GM19452 (cell line): ENCODE results near the gene EN2.

Experiments
- ATAC-seq: cut with Tn5 transposase; IDR thresholded peaks from one replicate; pipeline ENCODE4 v1.9.1; 2021; ENCODE audit not compliant: unreplicated experiment

EN2 gene

DNA sequence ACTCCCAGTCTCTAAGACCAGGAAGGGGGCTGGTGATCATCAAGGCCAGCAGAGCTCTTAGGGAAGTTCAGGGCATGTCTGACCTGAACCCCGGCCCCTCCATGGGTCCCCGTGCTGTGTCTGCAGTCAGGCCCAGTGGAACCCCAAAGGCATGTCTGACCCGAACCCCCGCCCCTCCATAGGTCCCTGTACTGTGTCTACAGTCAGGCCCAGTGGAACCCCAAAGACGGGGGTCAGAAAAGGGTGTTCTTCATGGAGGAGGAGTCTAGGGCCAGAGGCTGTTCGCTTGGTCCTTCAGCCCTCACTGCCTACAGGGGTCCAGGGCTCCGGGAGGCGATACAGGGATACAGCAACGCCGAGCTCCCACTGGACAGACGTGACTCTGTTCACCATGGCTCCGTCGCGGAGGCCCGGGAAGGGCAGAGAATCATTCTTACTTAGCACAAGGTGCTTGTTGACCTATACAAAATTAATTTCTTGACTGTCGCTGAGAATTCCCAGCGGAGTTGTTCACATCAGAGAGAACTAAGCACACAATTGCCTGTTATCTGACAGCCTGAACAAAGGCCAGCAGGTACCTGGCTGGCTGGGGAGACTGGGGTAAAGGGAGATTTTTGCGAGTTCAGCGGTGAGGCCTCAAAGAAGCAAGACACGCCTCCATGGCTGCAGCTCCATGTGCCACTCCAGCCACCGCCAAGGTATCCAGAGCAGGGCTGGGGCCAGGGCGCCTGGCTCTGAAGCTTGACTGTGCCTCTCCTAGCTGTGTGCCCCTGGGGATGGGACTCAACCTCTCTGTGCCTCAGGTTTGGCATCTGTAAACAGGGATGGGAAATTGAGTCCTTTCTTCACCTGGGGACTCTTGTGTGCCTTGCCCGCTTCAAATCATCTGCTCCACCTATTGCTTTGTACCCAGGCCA lies 26.8 kb downstream of the EN2 start:
- no peak for ATAC-seq

GRCh38 chr7:155486783-155487508 lies 29.0 kb downstream of the EN2 start:
- ATAC-seq: no peak

- ATAC-seq: no peak
Observed at GRCh38 chr7:155487509-155488482, 29.9 kb downstream of the EN2 start.

DNA sequence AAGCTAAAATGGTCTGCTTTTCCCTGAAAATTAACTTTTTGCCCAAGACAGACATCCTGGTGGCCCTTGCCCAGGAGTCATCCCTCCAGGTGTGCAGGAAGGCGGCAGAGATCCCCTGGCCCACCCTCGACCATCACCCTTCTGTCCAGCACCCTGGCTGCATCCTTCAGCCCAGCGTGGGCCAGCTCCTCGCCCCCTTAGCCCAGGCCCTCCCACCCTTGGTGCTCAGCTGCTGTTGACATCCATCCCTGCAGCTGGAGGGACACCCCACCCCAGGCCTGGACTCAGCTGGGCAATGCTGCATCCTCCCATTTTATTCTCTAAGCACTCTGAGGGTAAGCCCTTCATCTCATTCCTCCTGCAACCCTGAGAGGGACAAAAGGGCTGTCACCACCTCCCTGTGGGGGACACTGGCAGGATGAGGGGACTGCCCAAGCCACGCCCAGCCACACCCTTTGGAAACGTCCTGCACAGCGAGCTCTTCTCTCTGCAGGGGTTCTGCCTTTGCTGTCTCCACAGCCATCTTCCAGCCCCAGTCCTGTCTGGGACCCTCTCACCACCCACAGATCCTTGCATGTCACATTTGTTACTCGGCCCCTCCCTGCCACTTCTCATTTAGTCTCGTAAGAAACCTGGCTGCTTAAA lies 30.7 kb downstream of the EN2 start:
- ATAC-seq: no peak

DNA sequence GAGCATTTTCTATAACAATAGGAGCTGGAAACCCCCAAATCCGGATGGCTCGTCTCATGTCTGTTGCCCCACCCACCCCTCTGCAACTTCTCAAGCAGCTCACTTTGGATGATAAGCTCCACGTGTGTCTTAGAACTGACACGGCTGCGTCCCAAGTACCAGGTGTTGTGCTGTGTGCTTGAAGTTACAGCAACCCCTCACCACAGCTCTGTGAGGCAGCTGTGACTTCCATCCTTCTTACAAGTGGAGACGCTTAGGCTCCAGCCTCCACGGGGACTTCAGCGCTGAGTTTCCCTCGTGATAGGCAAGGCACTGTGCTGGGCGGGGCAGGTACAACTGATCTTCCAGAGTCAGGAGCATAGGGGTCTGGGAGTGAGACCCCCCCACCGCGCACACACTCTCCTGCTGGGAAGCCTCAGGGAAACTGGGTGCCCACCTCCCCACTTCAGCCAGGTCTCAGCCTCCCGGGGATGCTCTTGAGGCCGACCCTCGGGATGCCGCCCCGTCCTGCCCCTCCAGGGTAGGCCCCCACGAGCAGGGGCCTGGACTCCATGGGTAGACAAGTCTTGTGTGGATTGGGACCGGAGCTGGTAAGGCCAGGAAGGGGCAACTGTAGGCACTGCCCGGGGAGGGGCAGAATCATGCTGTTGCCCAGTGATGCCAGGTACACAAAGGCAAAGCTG lies 31.4 kb downstream of the EN2 start:
- no peak for ATAC-seq

DNA sequence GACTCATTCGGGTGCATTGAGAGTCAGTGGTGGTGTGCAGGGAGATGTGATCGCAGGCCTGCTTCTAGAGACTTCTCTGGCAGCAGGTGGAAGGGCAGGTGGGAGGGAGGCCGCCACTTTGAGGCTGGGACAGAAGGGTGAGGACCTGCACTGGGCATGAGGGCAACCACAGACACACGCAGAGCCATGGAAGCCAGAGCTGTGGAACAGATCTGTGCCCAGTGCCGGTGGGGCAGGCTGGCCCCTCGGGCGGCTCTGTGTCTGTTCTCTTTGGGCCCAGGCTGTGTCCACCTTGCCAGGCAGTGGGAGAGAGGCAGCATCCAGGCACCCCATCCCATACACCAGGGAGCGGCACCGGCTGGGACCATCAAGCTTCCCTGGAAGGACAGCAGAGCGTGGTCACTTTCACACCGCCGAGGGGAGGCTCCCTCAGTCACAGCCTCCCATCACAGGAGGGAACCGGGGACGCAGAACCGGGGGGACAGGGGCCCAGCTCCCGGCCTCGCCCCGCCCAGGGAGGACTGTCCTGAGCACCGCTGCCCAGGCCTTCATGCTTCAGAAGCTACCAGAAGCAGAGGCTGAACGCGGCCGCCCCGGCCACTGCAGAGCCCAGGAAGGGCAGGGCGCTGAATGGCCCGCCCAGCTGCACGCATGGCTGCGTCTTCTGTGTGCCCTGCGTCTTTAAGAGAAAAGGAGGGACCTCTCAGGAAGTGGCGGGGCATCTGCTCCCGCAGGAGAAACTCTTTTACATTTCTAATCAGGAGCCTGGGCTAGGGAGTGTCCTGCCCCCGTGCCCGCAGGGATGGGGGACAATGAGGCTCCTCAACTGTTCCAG lies 32.1 kb downstream of the EN2 start:
- ATAC-seq: no peak

DNA sequence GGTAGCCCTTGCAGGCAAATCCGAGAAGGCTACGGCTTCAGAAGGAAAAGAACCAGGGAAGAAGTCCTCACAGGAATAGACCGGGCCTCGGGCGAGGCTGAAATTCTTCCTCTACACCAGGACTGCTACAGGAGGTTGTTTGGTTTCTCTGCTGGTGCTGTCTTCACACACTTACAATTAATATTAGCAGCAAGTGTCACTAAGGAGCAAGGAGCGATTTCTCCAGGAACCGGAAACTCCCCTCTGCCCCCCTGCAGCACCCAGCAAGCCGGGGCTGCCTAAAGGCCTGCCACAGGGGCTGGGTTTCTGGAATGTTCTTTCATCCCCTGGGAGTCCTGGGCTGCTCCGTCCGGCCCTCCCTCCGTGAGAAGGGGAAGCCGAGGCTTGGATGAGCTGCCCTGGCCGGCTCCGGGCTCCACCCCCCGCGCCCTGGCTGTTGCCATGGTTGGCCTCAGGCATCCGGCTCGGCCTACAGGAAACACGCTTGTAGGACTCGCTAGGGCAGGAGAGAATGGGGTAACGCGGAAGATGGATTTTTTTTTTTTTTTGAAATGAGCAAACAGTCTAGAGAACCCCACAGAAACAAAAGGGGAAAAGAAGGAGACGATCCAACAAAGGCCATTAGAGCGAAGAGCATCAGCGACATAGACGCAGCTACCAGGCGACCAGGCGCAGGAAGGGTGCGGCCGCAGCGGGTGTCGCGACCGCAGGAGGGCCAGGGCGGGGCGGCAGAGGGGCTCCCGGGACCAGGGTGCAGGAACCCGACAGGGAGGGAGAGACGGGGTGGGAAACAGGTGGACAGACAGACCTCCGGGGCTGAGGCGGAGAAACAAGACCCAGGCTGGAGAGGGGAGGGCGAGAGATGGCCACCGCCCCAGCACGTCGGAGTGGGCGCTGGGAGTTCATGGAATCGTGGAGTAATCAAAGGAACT lies 33.0 kb downstream of the EN2 start:
- ATAC-seq: peak; percentile 97

DNA sequence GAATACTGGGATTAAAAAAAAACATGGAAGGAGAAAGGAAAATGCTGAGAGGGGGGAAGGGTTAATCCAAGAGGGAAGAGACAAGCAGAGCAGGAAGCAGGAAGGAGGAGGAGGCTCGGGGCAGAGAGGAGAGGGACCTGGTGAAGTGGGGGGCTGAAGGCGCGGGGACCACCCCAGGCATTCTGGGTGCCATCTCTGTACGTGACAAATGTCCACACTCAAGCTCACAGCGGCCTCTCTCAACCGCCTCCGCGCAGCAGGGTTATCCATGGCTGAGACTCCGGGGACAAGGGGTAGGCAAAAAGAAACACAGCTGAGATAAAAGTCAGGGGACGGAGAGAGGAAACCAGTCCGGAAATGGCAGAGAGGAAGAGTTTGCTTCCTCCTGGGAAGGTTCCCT lies 33.9 kb downstream of the EN2 start:
- no peak for ATAC-seq

DNA sequence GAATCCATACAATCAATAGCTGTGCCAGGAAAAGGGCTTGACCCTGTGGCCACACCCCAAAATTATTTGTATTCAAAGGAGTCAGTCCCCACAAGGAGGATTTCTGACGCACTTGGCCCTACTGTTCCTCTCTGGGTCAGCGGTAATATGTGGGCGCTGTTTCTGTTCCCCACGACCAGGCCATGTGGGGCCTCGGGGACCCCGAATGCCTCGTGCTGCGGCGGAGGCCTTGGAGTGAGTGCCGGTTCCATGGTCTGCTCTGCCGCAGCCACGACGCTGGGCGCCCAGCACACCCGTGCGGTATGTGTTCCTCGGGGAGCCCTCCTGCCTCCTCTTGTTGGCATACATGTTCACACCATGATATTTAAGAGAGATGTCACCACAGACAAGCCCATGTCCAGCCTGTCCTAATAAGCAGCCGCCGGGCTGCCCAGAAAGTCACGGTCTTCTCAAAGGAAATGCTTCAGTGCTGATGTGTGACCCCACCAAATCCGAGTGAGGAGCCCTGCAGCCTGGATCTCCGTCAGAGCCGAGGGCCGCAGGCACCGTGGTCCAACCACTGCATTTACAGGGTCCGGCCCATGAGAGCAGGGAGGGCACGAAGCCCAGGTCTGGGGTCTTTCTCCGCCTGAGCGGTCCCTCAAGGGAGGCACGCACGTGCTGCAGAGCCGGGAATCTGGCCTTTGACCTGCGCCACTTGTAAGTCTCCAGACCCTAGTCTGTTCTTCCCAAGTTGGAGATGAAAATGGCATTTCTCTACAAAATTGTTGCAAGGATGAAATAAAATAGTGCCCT lies 36.0 kb downstream of the EN2 start:
- no peak for ATAC-seq

DNA sequence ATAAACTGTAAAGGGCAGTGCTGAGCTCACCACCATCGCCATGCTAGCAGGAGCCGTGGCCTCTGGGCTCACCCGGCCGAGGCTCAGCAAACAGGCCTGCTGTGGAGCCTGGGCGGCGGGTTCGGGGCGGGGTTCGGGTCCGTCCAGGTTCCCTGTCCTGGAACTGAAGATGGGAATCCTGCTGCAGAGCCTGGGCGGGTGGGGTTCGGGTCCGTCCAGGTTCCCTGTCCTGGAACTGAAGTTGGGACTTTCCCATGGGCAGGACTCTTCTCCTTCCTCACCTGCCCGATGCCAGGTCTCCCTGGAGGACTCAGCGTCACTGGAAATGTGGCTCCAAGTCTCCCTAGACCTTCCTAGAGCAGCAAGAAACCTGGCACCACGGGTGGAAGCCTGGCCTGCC lies 36.6 kb downstream of the EN2 start:
- ATAC-seq: no peak

DNA sequence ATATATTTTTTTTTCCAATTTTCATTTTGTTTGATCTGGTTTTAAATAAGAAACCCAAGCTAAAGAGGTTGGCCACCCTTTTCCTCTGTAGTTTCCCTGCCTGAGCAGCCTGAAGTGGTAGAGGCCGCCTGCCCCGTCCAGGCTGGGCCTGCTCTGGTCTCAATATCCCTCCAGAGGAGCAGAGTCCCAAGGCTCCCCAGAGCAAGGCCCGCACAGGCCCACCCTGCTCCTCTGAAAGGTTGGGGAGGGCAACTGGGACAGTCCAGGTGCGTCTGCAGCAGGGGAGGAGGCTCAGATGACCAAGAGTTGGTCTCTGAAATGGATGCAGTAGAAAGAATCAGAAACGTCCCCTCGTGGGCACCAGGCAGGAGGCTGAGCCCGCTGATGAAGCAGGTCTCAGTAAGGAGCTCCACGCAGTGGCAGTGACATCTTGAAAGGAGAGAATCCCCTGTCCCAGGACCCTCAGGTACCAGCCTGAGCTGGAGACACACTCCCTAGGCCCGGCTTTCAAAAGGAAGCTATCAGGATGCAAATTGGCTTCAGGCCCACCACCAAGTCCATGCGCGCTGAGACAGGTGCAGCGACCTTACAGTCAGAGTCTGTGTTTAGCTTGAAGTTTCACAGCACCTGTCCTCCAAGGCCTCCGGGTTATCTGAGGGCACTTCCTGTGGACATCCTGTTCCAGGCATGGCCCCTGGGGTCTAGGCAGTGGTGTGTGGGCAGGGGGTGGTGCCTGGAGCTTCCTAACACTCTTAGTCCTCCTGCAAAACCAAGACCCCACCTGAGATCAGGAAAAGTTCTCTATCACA lies 37.7 kb downstream of the EN2 start:
- no peak for ATAC-seq

GRCh38 chr7:155496267-155497005 lies 38.5 kb downstream of the EN2 start:
- ATAC-seq: no peak

DNA sequence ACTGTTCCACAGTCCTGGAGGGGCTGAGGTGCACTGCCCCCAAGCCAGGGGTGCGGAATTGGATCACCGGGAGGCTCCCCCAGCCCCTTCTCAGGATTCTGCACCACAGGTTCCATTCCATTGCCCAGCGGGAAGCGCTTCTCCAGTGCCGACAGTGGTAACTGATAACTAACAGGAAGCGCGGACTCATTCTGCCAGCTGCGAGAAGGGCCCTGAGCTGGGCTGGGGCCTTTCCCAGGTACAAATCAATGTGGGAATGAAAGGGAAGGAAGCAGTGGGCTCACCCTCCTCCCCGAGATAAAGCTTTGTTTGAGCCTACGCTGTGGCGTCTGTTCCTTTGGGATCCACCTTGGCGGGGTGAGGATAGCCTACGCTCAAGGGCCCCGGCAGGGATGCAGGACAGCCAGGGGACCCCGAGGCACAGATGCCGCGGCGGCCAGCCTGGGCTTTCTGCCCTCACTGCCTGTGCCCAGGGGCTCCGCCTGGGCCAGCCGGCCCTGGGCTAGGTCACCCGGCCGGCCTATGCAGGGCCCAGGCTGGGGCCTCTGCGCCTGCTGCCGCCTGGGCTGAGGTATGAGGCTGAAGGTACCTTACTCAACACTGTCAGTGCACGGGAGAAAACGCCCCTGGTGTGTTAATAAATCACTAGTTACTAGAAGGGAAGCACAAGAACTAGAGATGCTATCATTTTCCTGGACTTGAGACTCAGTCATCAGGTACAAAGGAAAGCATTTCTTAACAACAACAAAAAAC lies 39.4 kb downstream of the EN2 start:
- no peak for ATAC-seq

GRCh38 chr7:155505422-155505793 lies 47.5 kb downstream of the EN2 start:
- no peak for ATAC-seq

GRCh38 chr7:155506854-155507337 lies 49.0 kb downstream of the EN2 start:
- ATAC-seq: no peak
